Activated B cell treated with CpG ODN at 0.5 μM for 24 hours (primary cell): ENCODE results near the gene POU5F1. TPM values are rescaled to one million over a fixed set of nuclear protein-coding genes. Genes with fewer than 3 reads are reported as not detected.
A peak's percentile ranks its signal among the peaks of the same experiment; 100 is the strongest.

Experiments used
- ATAC-seq: fragments of 200-7000 bp; cut with Tn5 transposase; one replicate; pipeline ENCODE4 v1.10.0; 2021; ENCODE audit warnings: low read depth, mild to moderate bottlenecking, moderate library complexity
- CTCF ChIA-PET: fragments of 350-600 bp; sonication (Branson Sonifier 250); formaldehyde crosslinking; loops from one replicate; lab custom pipeline; 2021; ENCODE audit warnings: antibody characterized with exemption; lab: Charles Lee
- POLR2A ChIA-PET: fragments of 350-600 bp; sonication (Branson Sonifier 250); formaldehyde crosslinking; loops from one replicate; lab custom pipeline; 2021; ENCODE audit warnings: antibody characterized with exemption; lab: Charles Lee
- DNase-seq: peaks from one replicate; pipeline ENCODE4 v3.0.0; 2022
- H3K27ac Mint-ChIP-seq: one replicate; pipeline ENCODE4 v1.8.0; 2020; ENCODE audit warnings: mixed read lengths
- H3K27me3 Mint-ChIP-seq: one replicate; pipeline ENCODE4 v1.8.0; 2021; ENCODE audit warnings: mixed read lengths
- H3K36me3 Mint-ChIP-seq: one replicate; pipeline ENCODE4 v1.8.0; 2021; ENCODE audit warnings: low read depth, mixed read lengths
- H3K4me1 Mint-ChIP-seq: one replicate; pipeline ENCODE4 v1.8.0; 2021; ENCODE audit warnings: mixed read lengths
- H3K4me3 Mint-ChIP-seq: one replicate; pipeline ENCODE4 v1.8.0; 2020; ENCODE audit warnings: mild to moderate bottlenecking, mixed read lengths
- H3K9me3 Mint-ChIP-seq: one replicate; pipeline ENCODE4 v1.8.0; 2020; ENCODE audit warnings: mixed read lengths
- CTCF ChIP-seq: fragments of 200-600 bp; IDR thresholded peaks from one replicate; pipeline ENCODE4 v1.8.0; 2022; ENCODE audit warnings: antibody characterized with exemption, mild to moderate bottlenecking
- intact Hi-C: fragments of 100-400 bp; cut with micrococcal nuclease; formaldehyde crosslinking; loops from one replicate; pipeline ENCODE4 v1.15.1; 2024
- total RNA-seq: library from RNA; stranded (reverse); gene quantifications from 2 replicates; pipeline ENCODE4 v1.2.3, GENCODE V29; 2022

Gene POU5F1
- total RNA-seq, 1 donor from 2014 or later, result 4.7 TPM

GRCh38 chr6:31158140-31158862 is 12.2 kb downstream of the POU5F1 start, which contains the start of gene TCF19:
Gene TCF19, plus strand, starts transcription at chr6:31158589. Its CDS starts 881 bp downstream, at chr6:31159470.
- intact Hi-C loops, result loop anchor here (1.0 to 5.0 kb wide), 4 partner anchors 21 to 1216 kb away; partner anchors contain the start of gene HLA-A
- no peaks in the 10 kb centered on the region for H3K27me3 Mint-ChIP-seq
- ChIA-PET POLR2A (interaction anchor here (0.6 to 2.3 kb wide), 11 partner anchors 11 to 1019 kb away, joined by 3 to 20 read pairs (median 4); partner anchors contain the start of genes HLA-C and VARS2), CTCF (interaction anchor here (2.1 kb wide), 1 partner anchor 208 kb away, joined by 9 read pairs; no protein-coding TSS in a partner anchor)
- peaks cover 24% of the 10 kb centered on the region for H3K36me3 Mint-ChIP-seq
- H3K4me3 Mint-ChIP-seq, result peak within 1 kb of the TSS; percentile 95
- peak; percentile 98 for DNase-seq
- H3K4me1 Mint-ChIP-seq, result peaks cover 34% of the 10 kb centered on the region
- no peak for TF ChIP-seq CTCF
- H3K9me3 Mint-ChIP-seq, result no peaks in the 10 kb centered on the region
- ATAC-seq, result peak; percentile 91
- peak within 1 kb of the TSS; percentile 90 for H3K27ac Mint-ChIP-seq

GRCh38 chr6:31157513-31158139 is 12.9 kb downstream of the POU5F1 start, which contains the start of gene CCHCR1:
Gene CCHCR1, minus strand, starts transcription at chr6:31157802. Its CDS starts 202 bp downstream, at chr6:31157600.
- Mint-ChIP-seq H3K36me3 (peaks cover 26% of the 10 kb centered on the region), H3K4me1 (peaks cover 30% of the 10 kb centered on the region), H3K27me3 (no peaks in the 10 kb centered on the region), H3K27ac (peak within 1 kb of the TSS; percentile 90), H3K9me3 (no peaks in the 10 kb centered on the region), H3K4me3 (peak within 1 kb of the TSS; percentile 95)
- DNase-seq, result no peak
- intact Hi-C loops, result loop anchor here (1.0 to 5.0 kb wide), 4 partner anchors 20 to 1215 kb away; partner anchors contain the start of gene HLA-A
- POLR2A ChIA-PET, result interaction anchor here (0.5 to 2.3 kb wide), 8 partner anchors 10 to 543 kb away, joined by 3 to 20 read pairs (median 4); partner anchors contain the start of gene HLA-C
- no peak for TF ChIP-seq CTCF
- CTCF ChIA-PET, result interaction anchor here (2.1 kb wide), 1 partner anchor 209 kb away, joined by 9 read pairs; no protein-coding TSS in a partner anchor
- ATAC-seq, result no peak

- Mint-ChIP-seq H3K27me3 (no peaks in the 10 kb centered on the region), H3K4me3 (peak overlapping the region; percentile 95), H3K4me1 (peaks cover 30% of the 10 kb centered on the region), H3K36me3 (peaks cover 22% of the 10 kb centered on the region), H3K9me3 (no peaks in the 10 kb centered on the region), H3K27ac (no peak overlapping the region)
- ATAC-seq, result no peak
- DNase-seq, result no peak
- TF ChIP-seq CTCF, result no peak
- ChIA-PET CTCF (no interaction called here), POLR2A (interaction anchor here (0.6 kb wide), 1 partner anchor 36 kb away, joined by 4 read pairs; no protein-coding TSS in a partner anchor)
- intact Hi-C loops, result loop anchor here (5.0 kb wide), 2 partner anchors 306 to 1214 kb away; partner anchors contain the start of gene HLA-A
Observed at GRCh38 chr6:31156641-31157040, 13.8 kb downstream of the POU5F1 start.

GRCh38 chr6:31154436-31154835 is 16.0 kb downstream of the POU5F1 start:
- CTCF ChIA-PET, result no interaction called here

More at GRCh38 chr6:31154436-31154835, 16.0 kb downstream of the POU5F1 start:
- Mint-ChIP-seq H3K4me3 (no peak overlapping the region), H3K36me3 (peaks cover 40% of the 10 kb centered on the region), H3K27me3 (no peaks in the 10 kb centered on the region), H3K9me3 (no peaks in the 10 kb centered on the region), H3K4me1 (peaks cover 23% of the 10 kb centered on the region), H3K27ac (no peak overlapping the region)
- POLR2A ChIA-PET, result interaction anchor here (0.5 kb wide), 1 partner anchor 1087 kb away, joined by 3 read pairs; no protein-coding TSS in a partner anchor
- no peak for TF ChIP-seq CTCF
- no peak for DNase-seq
- ATAC-seq, result no peak
- intact Hi-C loops, result no loop called here
